ENCODE data around the gene MRPL53. TPM values are rescaled to one million over a fixed set of nuclear protein-coding genes. Genes with fewer than 3 reads are reported as not detected.
A peak's percentile ranks its signal among the peaks of the same experiment; 100 is the strongest.
"Not testable (repeated sequence)": the region's sequence is repeated elsewhere in the genome, so short reads cannot be mapped to it uniquely, and the experiment has no call there.

MRPL53 gene
- total RNA-seq, 1 experiment from 2014 or later, result 86.9 TPM

GRCh38 chr2:74472945-74473258, 422 bp upstream of the MRPL53 start:
- Histone ChIP-seq H3K4me1 (ENCODE audit: insufficient read depth, low read length) (peaks cover 14% of the 10 kb centered on the region), H3K79me2 (ENCODE audit: low read length) (peaks cover 9% of the 10 kb centered on the region), H3K9ac (ENCODE audit: low read length) (peak overlapping the region; percentile 84), H2AFZ (ENCODE audit: low read length) (peak overlapping the region; percentile 89), H3K9me2 (replicated peaks; ENCODE audit: low read length) (no peaks in the 10 kb centered on the region), H3K4me2 (ENCODE audit: low read length) (peak overlapping the region; percentile 82), H3K27ac (ENCODE audit: low read length) (peak overlapping the region; percentile 80), H3K9me3 (ENCODE audit: low read length) (no peaks in the 10 kb centered on the region), H3K27me3 (ENCODE audit: low read length) (no peaks in the 10 kb centered on the region), H4K20me1 (ENCODE audit: low read length) (no peaks in the 10 kb centered on the region), H3F3A (ENCODE audit: low read length, unreplicated experiment) (peaks cover 10% of the 10 kb centered on the region), H3K4me3 (ENCODE audit: low read length) (peak overlapping the region; percentile 79), H3K36me3 (ENCODE audit: low read depth, low read length) (peaks cover 11% of the 10 kb centered on the region)
- POLR2A ChIA-PET (ENCODE audit: unreplicated experiment), result no interaction called here
- TF ChIP-seq EZH2 (IDR thresholded peaks at IDR 0.05; ENCODE audit: low read length, unreplicated experiment) (no peak), EZH2phosphoT487 (IDR thresholded peaks at IDR 0.05; ENCODE audit: borderline replicate concordance, low read length) (no peak)
- TF ChIP-seq, protein P1, sequence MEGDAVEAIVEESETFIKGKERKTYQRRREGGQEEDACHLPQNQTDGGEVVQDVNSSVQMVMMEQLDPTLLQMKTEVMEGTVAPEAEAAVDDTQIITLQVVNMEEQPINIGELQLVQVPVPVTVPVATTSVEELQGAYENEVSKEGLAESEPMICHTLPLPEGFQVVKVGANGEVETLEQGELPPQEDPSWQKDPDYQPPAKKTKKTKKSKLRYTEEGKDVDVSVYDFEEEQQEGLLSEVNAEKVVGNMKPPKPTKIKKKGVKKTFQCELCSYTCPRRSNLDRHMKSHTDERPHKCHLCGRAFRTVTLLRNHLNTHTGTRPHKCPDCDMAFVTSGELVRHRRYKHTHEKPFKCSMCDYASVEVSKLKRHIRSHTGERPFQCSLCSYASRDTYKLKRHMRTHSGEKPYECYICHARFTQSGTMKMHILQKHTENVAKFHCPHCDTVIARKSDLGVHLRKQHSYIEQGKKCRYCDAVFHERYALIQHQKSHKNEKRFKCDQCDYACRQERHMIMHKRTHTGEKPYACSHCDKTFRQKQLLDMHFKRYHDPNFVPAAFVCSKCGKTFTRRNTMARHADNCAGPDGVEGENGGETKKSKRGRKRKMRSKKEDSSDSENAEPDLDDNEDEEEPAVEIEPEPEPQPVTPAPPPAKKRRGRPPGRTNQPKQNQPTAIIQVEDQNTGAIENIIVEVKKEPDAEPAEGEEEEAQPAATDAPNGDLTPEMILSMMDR (conservative IDR thresholded peaks at IDR 0.05; ENCODE audit: low read depth, low read length), result no peak
- intact Hi-C loops (cut with micrococcal nuclease), result no loop called here
- no peak for DNase-seq
- ATAC-seq, result peak; percentile 9
- TSS peak; percentile 92 for BruUV-seq (replicated peaks)
- CTCF ChIA-PET, result no interaction called here

- TF ChIP-seq, protein P1 (conservative IDR thresholded peaks at IDR 0.05; ENCODE audit: low read depth, low read length), result no peak
- TF ChIP-seq EZH2phosphoT487 (IDR thresholded peaks at IDR 0.05; ENCODE audit: borderline replicate concordance, low read length) (no peak), EZH2 (IDR thresholded peaks at IDR 0.05; ENCODE audit: low read length, unreplicated experiment) (no peak)
- Histone ChIP-seq H3K36me3 (ENCODE audit: low read depth, low read length) (peaks cover 8% of the 10 kb centered on the region), H2AFZ (ENCODE audit: low read length) (peak overlapping the region; percentile 89), H3K79me2 (ENCODE audit: low read length) (peaks cover 9% of the 10 kb centered on the region), H3K4me3 (ENCODE audit: low read length) (peak overlapping the region; percentile 79), H3F3A (ENCODE audit: low read length, unreplicated experiment) (peaks cover 10% of the 10 kb centered on the region), H3K4me1 (ENCODE audit: insufficient read depth, low read length) (peaks cover 14% of the 10 kb centered on the region), H3K27me3 (ENCODE audit: low read length) (no peaks in the 10 kb centered on the region), H3K9me3 (ENCODE audit: low read length) (no peaks in the 10 kb centered on the region), H4K20me1 (ENCODE audit: low read length) (no peaks in the 10 kb centered on the region), H3K9me2 (replicated peaks; ENCODE audit: low read length) (no peaks in the 10 kb centered on the region), H3K27ac (ENCODE audit: low read length) (peak overlapping the region; percentile 80), H3K4me2 (ENCODE audit: low read length) (peak overlapping the region; percentile 82), H3K9ac (ENCODE audit: low read length) (peak overlapping the region; percentile 84)
- POLR2A ChIA-PET (ENCODE audit: unreplicated experiment), result interaction anchor here (0.6 to 0.7 kb wide), 2 partner anchors 41 to 467 kb away, joined by 3 to 21 read pairs; no protein-coding TSS in a partner anchor
- intact Hi-C loops (cut with micrococcal nuclease), result no loop called here
- DNase-seq (no peak), ATAC-seq (peak; percentile 4; the same call in 1 of the 2 replicates)
- CTCF ChIA-PET, result no interaction called here
- BruUV-seq (replicated peaks), result no TSS peak
Observed at GRCh38 chr2:74471332-74472065, 981 bp downstream of the MRPL53 start.

DNA sequence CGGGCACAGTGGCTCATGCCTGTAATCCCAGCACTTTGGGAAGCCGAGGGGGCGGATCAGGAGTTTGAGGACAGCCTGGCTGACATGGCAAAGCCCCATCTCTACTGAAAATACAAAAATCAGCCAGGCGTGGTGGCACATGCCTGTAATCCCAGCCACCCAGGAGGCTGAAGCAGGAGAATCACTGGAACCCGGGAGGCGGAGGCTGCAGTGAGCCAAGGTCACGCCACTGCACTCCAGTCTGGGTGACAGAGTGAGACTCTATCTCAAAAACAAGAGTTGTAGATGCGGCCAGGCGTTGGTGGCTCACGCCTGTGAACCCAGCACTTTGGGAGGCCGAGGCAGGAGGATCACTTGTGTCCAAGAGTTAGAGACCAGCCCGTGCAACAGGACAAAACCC, 1.7 kb downstream of the MRPL53 start:
- Histone ChIP-seq H3K4me1 (ENCODE audit: insufficient read depth, low read length) (peaks cover 14% of the 10 kb centered on the region), H3K79me2 (ENCODE audit: low read length) (peaks cover 14% of the 10 kb centered on the region), H3F3A (ENCODE audit: low read length, unreplicated experiment) (peaks cover 10% of the 10 kb centered on the region)
- ATAC-seq; H3K9ac ChIP-seq (ENCODE audit: low read length); H3K4me2 ChIP-seq (ENCODE audit: low read length); H3K36me3 ChIP-seq (ENCODE audit: low read depth, low read length); intact Hi-C loops (cut with micrococcal nuclease); BruUV-seq (replicated peaks); H2AFZ ChIP-seq (ENCODE audit: low read length); H3K9me2 ChIP-seq (replicated peaks; ENCODE audit: low read length); H3K27me3 ChIP-seq (ENCODE audit: low read length); H3K9me3 ChIP-seq (ENCODE audit: low read length); H4K20me1 ChIP-seq (ENCODE audit: low read length); DNase-seq; H3K4me3 ChIP-seq (ENCODE audit: low read length); H3K27ac ChIP-seq (ENCODE audit: low read length); CTCF ChIA-PET: not testable (repeated sequence)
- POLR2A ChIA-PET (ENCODE audit: unreplicated experiment), result interaction anchor here (0.6 kb wide), 1 partner anchor 466 kb away, joined by 3 read pairs; no protein-coding TSS in a partner anchor

Measured in PC-3 (cell line).